ENCODE data around the gene L3MBTL4. TPM values are rescaled to one million over a fixed set of nuclear protein-coding genes. Genes with fewer than 3 reads are reported as not detected.

The L3MBTL4 gene
- total RNA-seq, 1 experiment from 2014 or later: not detected

DNA sequence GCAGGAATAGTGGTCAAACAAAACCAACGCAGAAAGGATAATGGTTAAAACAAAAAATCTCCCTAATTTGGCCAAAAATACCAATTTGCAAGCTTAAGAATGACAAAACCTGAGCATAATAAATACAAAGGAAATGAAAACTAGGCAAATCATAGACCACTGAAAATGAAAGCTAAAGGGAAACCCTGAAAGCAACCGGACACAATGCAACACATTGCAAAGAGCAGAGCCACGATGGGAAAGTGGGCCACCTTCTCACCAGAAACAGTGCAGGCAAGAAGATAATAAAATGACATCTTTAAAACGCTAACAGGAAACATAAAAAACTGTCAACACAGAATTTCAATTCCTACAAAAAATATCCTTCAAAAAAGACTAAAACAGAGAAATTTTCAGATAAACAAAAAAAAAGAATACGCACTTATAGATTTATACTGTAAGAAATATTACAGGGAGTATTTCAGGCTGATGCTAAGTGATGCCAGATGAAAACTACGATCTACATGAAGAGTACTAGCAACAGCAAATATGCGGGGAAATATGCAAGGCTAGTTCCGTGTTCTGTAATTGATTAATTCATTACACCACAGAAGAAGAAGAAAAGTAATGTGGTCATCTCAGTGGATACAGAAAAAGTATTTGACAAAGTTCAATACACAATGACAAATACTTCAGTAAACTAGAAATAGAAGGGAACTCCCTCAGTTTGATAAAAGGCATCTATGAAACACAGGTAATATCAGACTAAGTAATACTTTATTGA lies 239.5 kb downstream of the L3MBTL4 start:
- CTCF ChIA-PET: no interaction called here
- DNase-seq (ENCODE audit: low spot score): no peak
- Histone ChIP-seq H3K27me3 (replicated peaks; ENCODE audit: insufficient read depth, low read depth, low read length, poor library complexity) (no peaks in the 10 kb centered on the region), H3K27ac (ENCODE audit: low read depth, low read length, poor library complexity, severe bottlenecking) (no peak overlapping the region), H3K9me3 (ENCODE audit: low read depth, low read length, poor library complexity, severe bottlenecking) (peaks cover 26% of the 10 kb centered on the region), H3K4me3 (ENCODE audit: low read depth, low read length, poor library complexity, severe bottlenecking) (no peak overlapping the region), H3K4me1 (ENCODE audit: insufficient read depth, low read length, poor library complexity, severe bottlenecking) (no peaks in the 10 kb centered on the region), H3K36me3 (ENCODE audit: insufficient read depth, low read length, poor library complexity, severe bottlenecking) (no peaks in the 10 kb centered on the region)
- intact Hi-C loops (cut with micrococcal nuclease; ENCODE audit: unreplicated experiment): no loop called here
- POLR2A ChIA-PET (ENCODE audit: low non-redundant PET): no interaction called here
- no peak for TF ChIP-seq EZH2 (IDR thresholded peaks at IDR 0.05; ENCODE audit: borderline replicate concordance, low read depth, low read length, poor library complexity, severe bottlenecking)
- TF ChIP-seq, protein P1, sequence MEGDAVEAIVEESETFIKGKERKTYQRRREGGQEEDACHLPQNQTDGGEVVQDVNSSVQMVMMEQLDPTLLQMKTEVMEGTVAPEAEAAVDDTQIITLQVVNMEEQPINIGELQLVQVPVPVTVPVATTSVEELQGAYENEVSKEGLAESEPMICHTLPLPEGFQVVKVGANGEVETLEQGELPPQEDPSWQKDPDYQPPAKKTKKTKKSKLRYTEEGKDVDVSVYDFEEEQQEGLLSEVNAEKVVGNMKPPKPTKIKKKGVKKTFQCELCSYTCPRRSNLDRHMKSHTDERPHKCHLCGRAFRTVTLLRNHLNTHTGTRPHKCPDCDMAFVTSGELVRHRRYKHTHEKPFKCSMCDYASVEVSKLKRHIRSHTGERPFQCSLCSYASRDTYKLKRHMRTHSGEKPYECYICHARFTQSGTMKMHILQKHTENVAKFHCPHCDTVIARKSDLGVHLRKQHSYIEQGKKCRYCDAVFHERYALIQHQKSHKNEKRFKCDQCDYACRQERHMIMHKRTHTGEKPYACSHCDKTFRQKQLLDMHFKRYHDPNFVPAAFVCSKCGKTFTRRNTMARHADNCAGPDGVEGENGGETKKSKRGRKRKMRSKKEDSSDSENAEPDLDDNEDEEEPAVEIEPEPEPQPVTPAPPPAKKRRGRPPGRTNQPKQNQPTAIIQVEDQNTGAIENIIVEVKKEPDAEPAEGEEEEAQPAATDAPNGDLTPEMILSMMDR (conservative IDR thresholded peaks at IDR 0.05; ENCODE audit: low read depth, low read length): no peak
- no TSS peak for BruUV-seq (replicated peaks)

DNA sequence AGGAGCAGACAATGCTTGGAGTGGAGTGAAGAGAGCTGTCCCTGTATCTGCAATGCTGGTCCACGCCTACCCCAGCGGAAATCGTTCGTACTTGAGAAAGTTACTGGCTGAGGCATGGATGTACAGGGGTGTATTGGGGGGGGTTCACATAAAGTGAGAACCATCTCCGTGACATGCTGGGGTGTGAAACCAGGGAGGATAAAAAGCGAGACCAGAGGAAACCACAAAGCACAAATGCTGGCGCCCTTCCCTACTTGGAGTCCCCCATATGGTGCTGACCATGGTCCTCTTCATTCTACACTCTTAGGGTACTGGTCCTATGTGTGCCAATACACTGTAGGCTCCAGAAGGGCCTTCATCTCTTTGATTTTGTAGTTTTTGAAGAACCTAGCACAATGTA lies 244.1 kb downstream of the L3MBTL4 start:
- CTCF ChIA-PET: no interaction called here
- BruUV-seq (replicated peaks): no TSS peak
- H3K4me3 ChIP-seq (ENCODE audit: low read depth, low read length, poor library complexity, severe bottlenecking): no peak overlapping the region
- no peaks in the 10 kb centered on the region for H3K4me1 ChIP-seq (ENCODE audit: insufficient read depth, low read length, poor library complexity, severe bottlenecking)
- TF ChIP-seq, protein P1 (conservative IDR thresholded peaks at IDR 0.05; ENCODE audit: low read depth, low read length): no peak
- no peak for TF ChIP-seq EZH2 (IDR thresholded peaks at IDR 0.05; ENCODE audit: borderline replicate concordance, low read depth, low read length, poor library complexity, severe bottlenecking)
- POLR2A ChIA-PET (ENCODE audit: low non-redundant PET): no interaction called here
- no peak for DNase-seq (ENCODE audit: low spot score)
- intact Hi-C loops (cut with micrococcal nuclease; ENCODE audit: unreplicated experiment): no loop called here
- no peak overlapping the region for H3K27ac ChIP-seq (ENCODE audit: low read depth, low read length, poor library complexity, severe bottlenecking)
- no peaks in the 10 kb centered on the region for H3K36me3 ChIP-seq (ENCODE audit: insufficient read depth, low read length, poor library complexity, severe bottlenecking)
- peaks cover 21% of the 10 kb centered on the region for H3K9me3 ChIP-seq (ENCODE audit: low read depth, low read length, poor library complexity, severe bottlenecking)
- no peaks in the 10 kb centered on the region for H3K27me3 ChIP-seq (replicated peaks; ENCODE audit: insufficient read depth, low read depth, low read length, poor library complexity)

DNA sequence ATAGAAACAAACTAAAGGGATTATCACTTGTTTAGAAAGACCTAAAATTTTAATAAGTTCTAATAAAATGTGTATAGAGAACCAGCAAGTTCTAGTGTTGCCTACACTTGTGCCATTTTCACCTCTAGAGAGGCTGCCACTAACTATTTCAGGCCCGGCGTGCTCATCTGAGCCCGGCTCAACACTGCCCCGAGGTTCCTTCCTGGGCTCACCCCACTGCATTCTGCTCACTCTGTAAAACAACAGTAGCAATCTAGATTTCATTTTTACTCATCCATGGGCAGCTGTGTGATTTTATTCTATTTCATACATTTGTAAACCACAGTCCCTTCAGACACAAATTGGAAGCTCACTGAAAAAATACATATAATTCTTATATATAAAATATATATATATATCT lies 253.2 kb downstream of the L3MBTL4 start:
- no peak for DNase-seq (ENCODE audit: low spot score)
- Histone ChIP-seq H3K27me3 (replicated peaks; ENCODE audit: insufficient read depth, low read depth, low read length, poor library complexity) (no peaks in the 10 kb centered on the region), H3K27ac (ENCODE audit: low read depth, low read length, poor library complexity, severe bottlenecking) (no peak overlapping the region), H3K4me3 (ENCODE audit: low read depth, low read length, poor library complexity, severe bottlenecking) (no peak overlapping the region), H3K4me1 (ENCODE audit: insufficient read depth, low read length, poor library complexity, severe bottlenecking) (no peaks in the 10 kb centered on the region), H3K9me3 (ENCODE audit: low read depth, low read length, poor library complexity, severe bottlenecking) (peaks cover 30% of the 10 kb centered on the region), H3K36me3 (ENCODE audit: insufficient read depth, low read length, poor library complexity, severe bottlenecking) (no peaks in the 10 kb centered on the region)
- TF ChIP-seq EZH2 (IDR thresholded peaks at IDR 0.05; ENCODE audit: borderline replicate concordance, low read depth, low read length, poor library complexity, severe bottlenecking): no peak
- TF ChIP-seq, protein P1 (conservative IDR thresholded peaks at IDR 0.05; ENCODE audit: low read depth, low read length): no peak
- CTCF ChIA-PET: no interaction called here
- POLR2A ChIA-PET (ENCODE audit: low non-redundant PET): no interaction called here
- BruUV-seq (replicated peaks): no TSS peak
- intact Hi-C loops (cut with micrococcal nuclease; ENCODE audit: unreplicated experiment): no loop called here
